ENCODE results near the gene CAPNS2.

- TF ChIP-seq CTBP1 (IDR thresholded peaks at IDR 0.05; ENCODE audit: borderline replicate concordance) (no peak), HDGF (IDR thresholded peaks at IDR 0.05; ENCODE audit: borderline replicate concordance) (no peak), BHLHE40 (IDR thresholded peaks at IDR 0.05; ENCODE audit: borderline replicate concordance) (no peak), TARDBP (IDR thresholded peaks at IDR 0.05) (no peak), SP1 (IDR thresholded peaks at IDR 0.05) (no peak), SUZ12 (IDR thresholded peaks at IDR 0.05) (no peak), FOXK2 (IDR thresholded peaks at IDR 0.05) (no peak), FOXA1 (IDR thresholded peaks at IDR 0.05) (no peak)
- TF ChIP-seq, protein P1, sequence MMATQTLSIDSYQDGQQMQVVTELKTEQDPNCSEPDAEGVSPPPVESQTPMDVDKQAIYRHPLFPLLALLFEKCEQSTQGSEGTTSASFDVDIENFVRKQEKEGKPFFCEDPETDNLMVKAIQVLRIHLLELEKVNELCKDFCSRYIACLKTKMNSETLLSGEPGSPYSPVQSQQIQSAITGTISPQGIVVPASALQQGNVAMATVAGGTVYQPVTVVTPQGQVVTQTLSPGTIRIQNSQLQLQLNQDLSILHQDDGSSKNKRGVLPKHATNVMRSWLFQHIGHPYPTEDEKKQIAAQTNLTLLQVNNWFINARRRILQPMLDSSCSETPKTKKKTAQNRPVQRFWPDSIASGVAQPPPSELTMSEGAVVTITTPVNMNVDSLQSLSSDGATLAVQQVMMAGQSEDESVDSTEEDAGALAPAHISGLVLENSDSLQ (IDR thresholded peaks at IDR 0.05), result no peak
Measured at GRCh38 chr16:55567382-55567781, 898 bp downstream of the CAPNS2 start.
